ENCODE data around the gene FSD1L. TPM values are rescaled to one million over a fixed set of nuclear protein-coding genes. Genes with fewer than 3 reads are reported as not detected.

FSD1L gene
- total RNA-seq, 6 donors from 2014 or later = 4.1 to 14.7 (median 5.8) TPM

DNA sequence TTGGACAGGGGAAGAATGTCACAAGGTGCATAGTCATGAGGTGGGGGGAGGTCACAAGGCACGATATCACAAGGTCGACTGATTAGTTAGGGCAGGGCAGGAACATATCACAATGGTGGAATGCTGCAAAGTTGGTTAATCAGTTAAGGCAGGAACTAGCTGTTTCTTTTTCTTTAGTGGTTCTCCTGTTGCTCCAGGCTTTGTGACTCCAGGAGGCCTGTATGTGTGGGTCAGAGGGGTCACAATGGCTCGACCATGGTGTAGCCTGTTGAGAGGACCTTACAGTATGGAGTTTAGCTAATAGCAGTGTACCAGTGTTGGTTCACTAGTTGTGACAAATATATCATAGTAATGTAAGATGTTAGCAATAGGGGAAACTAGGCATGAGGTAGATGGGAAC, 12.4 kb upstream of the FSD1L start:
- WGBS, 2 donors = 92 to 95% methylated on average over 3 of the region's 3 CpGs
- no peaks in the 10 kb centered on the region for H3K36me3 ChIP-seq
- H3K4me3 ChIP-seq = no peak overlapping the region
- no peaks in the 10 kb centered on the region for H3K4me1 ChIP-seq
- H3K27me3 ChIP-seq = no peaks in the 10 kb centered on the region
- no peaks in the 10 kb centered on the region for H3K9me3 ChIP-seq
- no peak overlapping the region for H3K27ac ChIP-seq
- ATAC-seq (ENCODE audit: low FRiP score in 2 of 2) (no peak), DNase-seq (no peak)
- TF ChIP-seq POLR2AphosphoS5 (IDR thresholded peaks at IDR 0.05) (no peak), POLR2A (IDR thresholded peaks at IDR 0.05) (no peak), EP300 (IDR thresholded peaks at IDR 0.05) (no peak)
- TF ChIP-seq, protein P1, sequence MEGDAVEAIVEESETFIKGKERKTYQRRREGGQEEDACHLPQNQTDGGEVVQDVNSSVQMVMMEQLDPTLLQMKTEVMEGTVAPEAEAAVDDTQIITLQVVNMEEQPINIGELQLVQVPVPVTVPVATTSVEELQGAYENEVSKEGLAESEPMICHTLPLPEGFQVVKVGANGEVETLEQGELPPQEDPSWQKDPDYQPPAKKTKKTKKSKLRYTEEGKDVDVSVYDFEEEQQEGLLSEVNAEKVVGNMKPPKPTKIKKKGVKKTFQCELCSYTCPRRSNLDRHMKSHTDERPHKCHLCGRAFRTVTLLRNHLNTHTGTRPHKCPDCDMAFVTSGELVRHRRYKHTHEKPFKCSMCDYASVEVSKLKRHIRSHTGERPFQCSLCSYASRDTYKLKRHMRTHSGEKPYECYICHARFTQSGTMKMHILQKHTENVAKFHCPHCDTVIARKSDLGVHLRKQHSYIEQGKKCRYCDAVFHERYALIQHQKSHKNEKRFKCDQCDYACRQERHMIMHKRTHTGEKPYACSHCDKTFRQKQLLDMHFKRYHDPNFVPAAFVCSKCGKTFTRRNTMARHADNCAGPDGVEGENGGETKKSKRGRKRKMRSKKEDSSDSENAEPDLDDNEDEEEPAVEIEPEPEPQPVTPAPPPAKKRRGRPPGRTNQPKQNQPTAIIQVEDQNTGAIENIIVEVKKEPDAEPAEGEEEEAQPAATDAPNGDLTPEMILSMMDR (IDR thresholded peaks at IDR 0.05) = no peak

DNA sequence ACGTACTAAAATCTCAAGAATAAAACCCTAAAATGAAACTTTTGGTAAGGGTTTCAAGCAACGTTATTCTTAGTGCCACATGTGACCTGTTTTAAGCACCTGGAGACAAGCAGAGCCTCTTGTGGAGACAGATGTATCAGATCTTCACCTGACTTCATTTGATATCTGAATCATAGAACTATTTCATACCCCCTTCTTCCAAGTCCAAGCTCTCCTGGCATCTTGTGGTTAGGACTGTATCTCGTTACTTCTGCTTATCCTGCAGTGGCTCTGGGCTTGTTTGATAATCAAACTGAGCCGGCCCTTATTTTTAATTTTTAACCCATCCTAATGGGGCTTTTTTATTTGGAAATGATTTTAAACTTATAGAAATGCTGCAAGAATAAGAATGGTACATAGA, 11.1 kb upstream of the FSD1L start:
- no peak overlapping the region for H3K4me3 ChIP-seq
- no peaks in the 10 kb centered on the region for H3K27me3 ChIP-seq
- 83 to 84% methylated on average over 4 of the region's 4 CpGs for WGBS, 2 donors
- H3K27ac ChIP-seq = no peak overlapping the region
- TF ChIP-seq POLR2AphosphoS5 (IDR thresholded peaks at IDR 0.05) = no peak
- TF ChIP-seq, protein P1 (IDR thresholded peaks at IDR 0.05) = no peak
- TF ChIP-seq POLR2A (IDR thresholded peaks at IDR 0.05) = no peak
- TF ChIP-seq EP300 (IDR thresholded peaks at IDR 0.05) = no peak
- H3K4me1 ChIP-seq = no peaks in the 10 kb centered on the region
- H3K36me3 ChIP-seq = no peaks in the 10 kb centered on the region
- no peaks in the 10 kb centered on the region for H3K9me3 ChIP-seq
- ATAC-seq (ENCODE audit: low FRiP score in 2 of 2) (no peak), DNase-seq (no peak)

- Histone ChIP-seq H3K9me3 (no peaks in the 10 kb centered on the region), H3K36me3 (no peaks in the 10 kb centered on the region), H3K4me3 (no peak overlapping the region), H3K4me1 (no peaks in the 10 kb centered on the region), H3K27ac (no peak overlapping the region), H3K27me3 (no peaks in the 10 kb centered on the region)
- TF ChIP-seq EP300 (IDR thresholded peaks at IDR 0.05) (no peak), POLR2AphosphoS5 (IDR thresholded peaks at IDR 0.05) (no peak), POLR2A (IDR thresholded peaks at IDR 0.05) (no peak)
- TF ChIP-seq, protein P1 (IDR thresholded peaks at IDR 0.05) = no peak
- ATAC-seq (ENCODE audit: low FRiP score in 2 of 2) (no peak), DNase-seq (no peak)
- 80 to 92% methylated on average over 1 of the region's 1 CpG for WGBS, 2 donors
Observed at GRCh38 chr9:105437704-105438103, 10.1 kb upstream of the FSD1L start.

DNA sequence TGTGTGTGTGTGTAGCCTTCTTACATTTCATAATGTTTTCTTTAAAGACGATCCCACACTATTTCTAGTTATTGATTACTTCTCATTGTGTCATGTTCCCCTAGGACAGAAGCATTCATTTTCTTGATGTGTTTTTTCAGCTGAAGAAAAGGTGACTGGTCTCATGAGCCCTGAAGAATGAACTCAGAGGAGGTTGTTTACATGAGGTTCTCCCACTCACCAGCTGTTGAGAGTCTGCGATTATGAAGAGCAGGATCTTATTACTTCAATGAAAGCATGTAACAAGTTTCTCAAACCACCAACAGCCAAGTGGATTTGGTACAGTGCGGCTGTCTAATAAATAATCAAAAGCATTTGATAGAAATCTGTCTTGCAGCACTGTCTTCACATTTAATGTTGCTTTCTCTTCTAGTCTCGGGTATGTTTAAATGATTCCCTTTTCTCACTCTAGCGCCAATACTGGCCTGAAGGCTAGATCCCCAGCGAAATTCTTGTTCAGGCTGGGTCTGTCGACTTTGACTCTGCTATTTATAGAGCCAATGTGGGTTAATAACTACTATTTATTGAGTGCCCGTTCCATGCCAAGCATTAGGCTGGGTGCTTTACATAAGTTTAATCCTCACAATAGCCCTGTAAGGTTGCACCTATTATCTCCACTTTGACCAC, 9.6 kb upstream of the FSD1L start:
- H3K27me3 ChIP-seq = no peaks in the 10 kb centered on the region
- WGBS, 2 donors = 64 to 68% methylated on average over 8 of the region's 8 CpGs
- no peak overlapping the region for H3K4me3 ChIP-seq
- TF ChIP-seq, protein P1 (IDR thresholded peaks at IDR 0.05) = no peak
- TF ChIP-seq POLR2AphosphoS5 (IDR thresholded peaks at IDR 0.05) (no peak), POLR2A (IDR thresholded peaks at IDR 0.05) (no peak), EP300 (IDR thresholded peaks at IDR 0.05) (no peak)
- no peaks in the 10 kb centered on the region for H3K36me3 ChIP-seq
- ATAC-seq (ENCODE audit: low FRiP score in 2 of 2) = no peak
- no peaks in the 10 kb centered on the region for H3K9me3 ChIP-seq
- H3K4me1 ChIP-seq = no peaks in the 10 kb centered on the region
- no peak overlapping the region for H3K27ac ChIP-seq
- no peak for DNase-seq

GRCh38 chr9:105439428-105439827, 8.4 kb upstream of the FSD1L start:
- no peak overlapping the region for H3K4me3 ChIP-seq
- H3K36me3 ChIP-seq = no peaks in the 10 kb centered on the region
- TF ChIP-seq, protein P1 (IDR thresholded peaks at IDR 0.05) = no peak
- TF ChIP-seq POLR2AphosphoS5 (IDR thresholded peaks at IDR 0.05) (no peak), EP300 (IDR thresholded peaks at IDR 0.05) (no peak), POLR2A (IDR thresholded peaks at IDR 0.05) (no peak)
- H3K4me1 ChIP-seq = no peaks in the 10 kb centered on the region
- no peaks in the 10 kb centered on the region for H3K9me3 ChIP-seq
- H3K27ac ChIP-seq = no peak overlapping the region
- no peak for DNase-seq
- no peaks in the 10 kb centered on the region for H3K27me3 ChIP-seq
- no peak for ATAC-seq (ENCODE audit: low FRiP score in 2 of 2)
